ENCODE measurements around the gene CAMKMT. TPM values are rescaled to one million over a fixed set of nuclear protein-coding genes. Genes with fewer than 3 reads are reported as not detected.

The CAMKMT gene
- total RNA-seq, 2 experiments from 2014 or later = 25.7 to 27.4 TPM

GRCh38 chr2:44708661-44709000 lies 346.9 kb downstream of the CAMKMT start:
- no peaks in the 10 kb centered on the region for H3K9me3 ChIP-seq (ENCODE audit: low read length)
- intact Hi-C loops (cut with micrococcal nuclease; ENCODE audit: unreplicated experiment) = no loop called here
- H3K36me3 ChIP-seq (ENCODE audit: insufficient read depth, low read length) = no peaks in the 10 kb centered on the region
- BruUV-seq (replicated peaks) = no TSS peak
- peak overlapping the region; percentile 37 for H3K4me3 ChIP-seq (ENCODE audit: low read depth, low read length, poor library complexity, severe bottlenecking)
- no peak overlapping the region for H3K27ac ChIP-seq (ENCODE audit: low read depth, low read length, poor library complexity, severe bottlenecking)
- CTCF ChIA-PET (ENCODE audit: unreplicated experiment) = no interaction called here
- no peak for DNase-seq (ENCODE audit: low spot score)
- POLR2A ChIA-PET = interaction anchor here (0.6 to 1.8 kb wide), 11 partner anchors 9 to 337 kb away, joined by 3 to 6 read pairs (median 4); no protein-coding TSS in a partner anchor
- peak overlapping the region; percentile 59 for H3K4me2 ChIP-seq (ENCODE audit: low read length)
- H3K4me1 ChIP-seq (ENCODE audit: insufficient read depth, low read length, poor library complexity, severe bottlenecking) = peaks cover 25% of the 10 kb centered on the region
- peak overlapping the region; percentile 94 for H2AFZ ChIP-seq (ENCODE audit: low read length)
- no peaks in the 10 kb centered on the region for H3K79me2 ChIP-seq (ENCODE audit: insufficient read depth, low read depth, low read length)
- no peaks in the 10 kb centered on the region for H3K9me2 ChIP-seq (ENCODE audit: insufficient read depth, low read length)
- no peak for TF ChIP-seq EZH2phosphoT487 (IDR thresholded peaks at IDR 0.05; ENCODE audit: borderline replicate concordance, low read depth, low read length)
- TF ChIP-seq CTCF (conservative IDR thresholded peaks at IDR 0.05; ENCODE audit: low read length) = no peak
- no peaks in the 10 kb centered on the region for H4K20me1 ChIP-seq (ENCODE audit: insufficient read depth, low read length)

GRCh38 chr2:44713170-44713569 lies 351.4 kb downstream of the CAMKMT start:
- Histone ChIP-seq H2AFZ (ENCODE audit: low read length) (no peak overlapping the region), H3K4me3 (ENCODE audit: low read depth, low read length, poor library complexity, severe bottlenecking) (no peak overlapping the region), H3K9me3 (ENCODE audit: low read length) (no peaks in the 10 kb centered on the region), H3K4me1 (ENCODE audit: insufficient read depth, low read length, poor library complexity, severe bottlenecking) (peaks cover 27% of the 10 kb centered on the region), H3K9me2 (ENCODE audit: insufficient read depth, low read length) (no peaks in the 10 kb centered on the region), H3K27ac (ENCODE audit: low read depth, low read length, poor library complexity, severe bottlenecking) (no peak overlapping the region), H3K36me3 (ENCODE audit: insufficient read depth, low read length) (no peaks in the 10 kb centered on the region), H3K79me2 (ENCODE audit: insufficient read depth, low read depth, low read length) (no peaks in the 10 kb centered on the region), H4K20me1 (ENCODE audit: insufficient read depth, low read length) (no peaks in the 10 kb centered on the region), H3K4me2 (ENCODE audit: low read length) (peak overlapping the region; percentile 36; the same call in 1 of the 2 replicates)
- POLR2A ChIA-PET = interaction anchor here (0.6 kb wide), 1 partner anchor 1406 kb away, joined by 3 read pairs; no protein-coding TSS in a partner anchor
- CTCF ChIA-PET (ENCODE audit: unreplicated experiment) = no interaction called here
- TF ChIP-seq CTCF (conservative IDR thresholded peaks at IDR 0.05; ENCODE audit: low read length) (no peak), EZH2phosphoT487 (IDR thresholded peaks at IDR 0.05; ENCODE audit: borderline replicate concordance, low read depth, low read length) (no peak)
- intact Hi-C loops (cut with micrococcal nuclease; ENCODE audit: unreplicated experiment) = no loop called here
- peak; percentile 11 for DNase-seq (ENCODE audit: low spot score)
- no TSS peak for BruUV-seq (replicated peaks)

GRCh38 chr2:44715671-44716081 lies 353.9 kb downstream of the CAMKMT start:
- peaks cover 18% of the 10 kb centered on the region for H3K4me1 ChIP-seq (ENCODE audit: insufficient read depth, low read length, poor library complexity, severe bottlenecking)
- H3K79me2 ChIP-seq (ENCODE audit: insufficient read depth, low read depth, low read length) = no peaks in the 10 kb centered on the region
- no peaks in the 10 kb centered on the region for H4K20me1 ChIP-seq (ENCODE audit: insufficient read depth, low read length)
- no TSS peak for BruUV-seq (replicated peaks)
- no peak overlapping the region for H3K4me3 ChIP-seq (ENCODE audit: low read depth, low read length, poor library complexity, severe bottlenecking)
- TF ChIP-seq EZH2phosphoT487 (IDR thresholded peaks at IDR 0.05; ENCODE audit: borderline replicate concordance, low read depth, low read length) (no peak), CTCF (conservative IDR thresholded peaks at IDR 0.05; ENCODE audit: low read length) (peak; percentile 54)
- no peak overlapping the region for H3K27ac ChIP-seq (ENCODE audit: low read depth, low read length, poor library complexity, severe bottlenecking)
- peak; percentile 3 for DNase-seq (ENCODE audit: low spot score)
- no peaks in the 10 kb centered on the region for H3K36me3 ChIP-seq (ENCODE audit: insufficient read depth, low read length)
- intact Hi-C loops (cut with micrococcal nuclease; ENCODE audit: unreplicated experiment) = no loop called here
- no peak overlapping the region for H2AFZ ChIP-seq (ENCODE audit: low read length)
- ChIA-PET CTCF (ENCODE audit: unreplicated experiment) (no interaction called here), POLR2A (interaction anchor here (0.5 to 1.3 kb wide), 2 partner anchors 16 to 20 kb away, joined by 3 read pairs; no protein-coding TSS in a partner anchor)
- no peaks in the 10 kb centered on the region for H3K9me3 ChIP-seq (ENCODE audit: low read length)
- H3K9me2 ChIP-seq (ENCODE audit: insufficient read depth, low read length) = no peaks in the 10 kb centered on the region
- H3K4me2 ChIP-seq (ENCODE audit: low read length) = no peak overlapping the region
